CD1c-positive myeloid dendritic cell (primary cell): Measurements from ENCODE around the gene PYROXD2.
"Not testable (repeated sequence)": the region's sequence is repeated elsewhere in the genome, so short reads cannot be mapped to it uniquely, and the experiment has no call there.

Source experiments
- DNase-seq: peaks from one replicate; pipeline ENCODE4 v3.0.0-alpha.2; 2016; ENCODE audit errors: extremely low spot score

The PYROXD2 gene

GRCh38 chr10:98391065-98391464 lies 23.9 kb downstream of the PYROXD2 start:
- peak; percentile 77 for DNase-seq

DNA sequence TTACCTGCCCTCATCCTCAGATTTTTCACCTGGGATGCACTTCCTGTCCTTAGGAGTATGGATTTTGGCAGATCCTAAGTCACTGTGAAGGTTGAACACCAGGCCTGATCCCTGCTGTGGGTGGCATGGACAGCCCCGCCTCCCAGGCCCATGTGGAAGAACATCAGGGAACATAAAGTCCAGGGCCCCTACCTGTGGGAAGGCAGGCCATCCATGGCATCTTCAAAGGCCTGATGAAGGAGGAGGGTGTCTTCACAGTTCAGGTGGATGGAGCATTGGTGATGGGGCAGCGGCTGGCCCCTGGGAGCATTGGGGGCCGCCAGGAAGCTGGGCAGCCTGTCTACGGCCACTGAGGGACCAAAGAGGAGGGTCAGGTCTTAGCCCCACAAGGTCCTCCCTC lies 24.6 kb downstream of the PYROXD2 start:
- no peak for DNase-seq

DNA sequence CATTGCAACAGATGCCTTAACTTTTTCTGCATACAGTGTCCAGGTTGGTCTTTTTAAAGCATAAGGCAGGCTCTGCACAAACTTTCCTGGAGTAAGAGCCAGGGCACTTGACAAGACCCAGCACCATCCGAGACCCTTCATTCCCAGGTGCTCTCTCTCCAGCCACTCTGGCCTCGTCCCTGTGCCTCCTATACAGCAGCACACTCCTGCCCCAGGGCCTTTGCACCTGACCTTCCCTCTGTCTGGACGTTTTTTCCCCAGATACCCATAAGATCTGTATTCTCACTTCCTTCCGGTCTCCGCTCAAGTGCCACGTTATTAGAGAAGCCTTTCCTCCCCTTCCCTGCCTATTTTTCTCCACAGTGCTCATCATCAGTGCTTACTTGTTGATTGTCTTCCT lies 25.6 kb downstream of the PYROXD2 start:
- no peak for DNase-seq

DNA sequence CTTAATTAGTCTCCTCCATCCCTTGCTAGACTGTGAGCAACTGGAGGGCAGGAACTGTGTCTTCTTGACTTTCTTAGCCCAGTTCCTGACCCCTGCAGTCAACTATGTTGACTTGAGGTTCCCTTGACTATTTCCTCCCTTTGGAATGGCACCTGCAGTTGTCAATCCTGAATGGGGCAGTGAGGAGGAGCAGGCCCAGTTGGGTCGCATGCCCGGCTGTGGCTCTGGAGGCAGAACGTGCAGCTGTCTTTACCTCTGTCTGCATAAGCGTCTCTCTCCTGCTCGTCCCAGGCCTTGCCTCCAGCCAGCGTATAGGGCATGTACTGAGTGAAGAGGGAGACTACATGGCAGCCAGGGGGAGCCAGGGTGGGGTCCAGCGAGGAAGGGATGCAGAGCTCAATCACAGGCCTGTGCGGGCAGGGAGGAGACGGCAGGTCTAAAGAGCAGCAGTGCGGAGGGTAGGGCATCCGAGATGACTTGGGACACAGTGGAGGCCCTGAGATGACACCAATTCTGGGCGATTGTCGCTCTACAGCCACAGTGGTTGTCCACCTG lies 26.8 kb downstream of the PYROXD2 start:
- DNase-seq = no peak

DNA sequence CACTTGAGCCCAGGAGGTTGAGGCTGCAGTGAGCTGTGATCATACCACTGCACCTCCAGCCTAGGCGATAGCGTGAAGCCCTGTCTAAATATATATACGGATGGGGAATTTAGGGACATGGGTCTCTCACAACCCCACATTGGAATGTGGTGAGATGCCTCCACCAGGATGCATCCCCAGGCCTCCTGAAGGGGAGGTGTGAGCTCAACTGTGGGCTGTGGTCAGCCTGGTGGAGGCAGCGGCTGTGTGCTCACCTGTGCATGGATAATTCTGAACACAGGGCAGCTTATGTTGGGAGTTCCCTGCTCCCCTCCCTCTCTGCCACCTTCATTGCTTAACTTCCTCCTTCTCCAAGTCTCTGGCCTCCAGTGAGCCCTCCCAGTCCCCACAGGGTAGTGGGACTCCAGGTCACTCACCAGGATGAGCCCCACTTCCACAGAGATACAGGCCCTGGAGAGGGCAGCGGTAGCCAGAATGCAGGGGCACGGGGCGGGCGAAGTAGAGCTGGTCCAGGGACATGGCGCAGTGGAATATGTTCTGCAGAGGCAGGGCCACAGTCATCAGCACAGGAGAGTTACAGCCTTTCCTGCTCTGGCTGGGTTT lies 30.4 kb downstream of the PYROXD2 start:
- no peak for DNase-seq

DNA sequence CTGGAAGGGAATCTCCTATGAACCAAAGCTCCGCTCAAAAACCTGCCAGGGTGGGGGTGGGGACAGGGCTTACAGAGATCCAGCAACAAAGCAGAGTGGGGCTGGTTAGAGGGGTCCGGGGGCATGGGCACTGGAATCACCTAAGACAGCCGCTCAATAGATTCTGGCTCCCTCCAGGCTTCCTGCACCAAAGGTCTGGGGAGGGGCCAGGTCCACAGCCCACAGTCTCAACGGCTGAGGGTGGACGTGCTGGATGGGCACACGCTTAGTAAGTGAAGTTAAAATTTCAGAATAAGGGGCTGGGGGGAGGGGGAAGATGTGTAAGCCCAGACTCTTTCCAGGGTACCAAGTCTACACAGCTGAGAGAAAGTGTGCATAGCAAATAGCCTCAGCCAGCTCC lies 31.1 kb downstream of the PYROXD2 start:
- no peak for DNase-seq

DNA sequence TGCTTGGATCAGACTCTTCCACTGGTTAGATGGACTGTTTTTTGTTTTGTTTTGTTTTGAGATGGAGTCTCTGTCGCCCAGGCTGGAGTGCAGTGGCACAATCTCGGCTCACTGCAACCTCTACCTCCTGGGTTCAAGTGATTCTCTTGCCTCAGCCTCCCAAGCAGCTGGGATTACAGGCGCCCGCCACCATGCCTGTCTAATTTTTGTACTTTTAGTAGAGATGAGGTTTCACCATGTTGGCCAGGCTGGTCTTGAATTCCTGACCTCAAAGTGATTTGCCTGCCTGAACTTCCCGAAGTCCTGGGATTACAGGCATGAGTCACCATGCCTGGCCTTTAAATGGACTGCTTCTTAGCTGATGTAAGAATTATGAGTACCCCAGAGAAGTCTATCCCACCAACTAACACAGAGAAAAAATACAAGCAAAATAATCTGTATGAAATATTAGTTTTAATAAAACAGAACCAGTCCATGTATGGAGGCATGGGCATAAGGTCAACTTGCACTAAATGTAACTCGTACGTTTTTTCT lies 31.8 kb downstream of the PYROXD2 start:
- DNase-seq = not testable (repeated sequence)

GRCh38 chr10:98382691-98383101 lies 32.3 kb downstream of the PYROXD2 start:
- DNase-seq = no peak

DNA sequence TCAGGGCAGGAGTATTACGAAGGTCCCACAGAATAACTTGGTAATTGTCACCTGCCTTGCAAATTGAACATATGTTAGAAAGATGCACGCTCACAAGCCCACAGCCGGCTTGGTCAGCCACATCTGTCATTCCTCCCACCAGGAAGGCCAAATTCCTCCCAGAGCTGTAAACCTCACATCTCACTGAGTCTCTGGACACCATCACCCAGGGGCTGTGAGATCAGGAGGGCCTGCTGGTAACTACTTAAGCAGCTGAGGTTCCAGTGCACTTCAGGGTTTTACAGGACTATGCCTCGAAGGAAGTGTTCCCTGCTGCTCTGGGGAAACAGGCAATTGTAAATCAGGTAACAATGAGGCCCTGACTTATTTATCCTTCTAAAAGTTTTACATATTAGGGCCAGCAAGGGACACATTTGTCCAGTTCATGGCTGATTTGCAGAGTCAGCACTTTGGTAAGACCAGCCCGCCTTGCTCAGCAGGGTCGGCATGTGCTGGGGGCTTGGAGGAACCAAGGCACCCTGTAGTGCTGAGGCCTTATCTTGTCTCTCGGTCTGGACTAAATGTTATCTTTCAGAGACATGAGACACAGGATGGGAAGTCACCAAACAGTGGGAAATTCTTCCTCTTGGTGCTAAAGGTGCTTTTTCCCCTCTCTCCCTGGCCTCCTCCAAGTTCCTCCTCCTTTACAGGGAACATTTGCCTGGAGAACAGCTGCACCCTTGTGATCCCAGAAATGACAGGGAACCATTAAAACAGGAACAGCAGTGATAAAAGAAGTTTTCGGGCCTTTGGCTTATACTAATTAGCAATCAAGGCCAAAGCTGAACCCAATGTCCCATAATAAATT lies 34.3 kb downstream of the PYROXD2 start:
- no peak for DNase-seq

DNA sequence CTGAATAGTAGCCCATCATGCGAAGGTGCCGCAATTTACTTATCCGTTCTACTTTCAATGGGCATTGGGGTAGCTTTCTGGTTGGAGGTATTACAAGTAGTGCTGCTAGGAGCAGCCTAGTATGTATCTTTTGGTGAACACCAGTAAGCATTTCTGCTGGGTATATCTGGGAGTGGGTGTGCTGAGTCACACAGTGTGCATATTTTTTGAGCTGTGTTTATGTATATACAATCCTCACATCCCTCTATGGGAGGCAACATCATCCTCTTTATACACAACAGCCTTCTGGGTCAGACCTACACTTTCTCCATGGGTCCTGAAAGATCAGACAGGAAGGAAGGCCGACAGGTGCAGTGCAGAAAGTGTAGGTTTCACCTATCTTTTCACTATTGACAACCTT lies 36.3 kb downstream of the PYROXD2 start:
- DNase-seq = no peak

DNA sequence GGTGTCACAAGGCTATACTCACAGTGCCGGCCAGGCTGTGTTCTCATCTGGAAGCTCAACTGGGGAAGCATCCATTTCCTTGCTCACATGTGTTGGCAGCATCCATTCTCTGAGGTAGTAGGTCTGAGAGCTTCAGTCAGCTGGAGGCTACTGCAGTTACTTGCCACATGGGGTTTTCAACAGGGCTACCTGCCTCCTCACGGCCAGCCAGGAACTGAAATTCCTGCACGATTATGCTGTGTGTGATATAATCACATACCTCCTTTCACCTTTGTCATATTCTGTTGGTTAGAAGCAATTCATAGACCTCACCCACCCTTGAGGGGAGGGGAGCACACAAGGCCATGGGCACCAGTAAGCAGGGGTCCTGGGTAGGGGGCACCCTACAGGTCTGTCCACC lies 37.4 kb downstream of the PYROXD2 start:
- no peak for DNase-seq

DNA sequence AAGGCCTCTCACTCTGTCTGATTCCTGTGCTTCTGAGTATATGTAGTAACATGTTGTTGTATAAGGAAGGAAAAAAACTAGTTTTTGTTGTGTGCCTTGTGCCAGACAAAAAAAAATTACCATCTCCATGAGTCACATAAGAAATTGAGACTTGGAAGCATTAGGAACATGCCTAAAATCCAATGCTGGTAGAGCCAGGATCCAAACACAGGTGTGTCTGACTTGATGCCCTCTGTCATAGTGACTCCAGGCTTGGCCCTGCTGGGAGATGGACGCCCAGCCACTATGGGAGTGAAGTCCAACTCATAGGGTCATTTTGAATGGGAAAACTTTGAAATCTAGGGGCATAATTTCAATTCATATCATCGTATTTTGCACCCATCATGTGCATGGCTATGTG lies 38.0 kb downstream of the PYROXD2 start:
- DNase-seq = no peak

GRCh38 chr10:98376485-98376884 lies 38.5 kb downstream of the PYROXD2 start:
- no peak for DNase-seq

DNA sequence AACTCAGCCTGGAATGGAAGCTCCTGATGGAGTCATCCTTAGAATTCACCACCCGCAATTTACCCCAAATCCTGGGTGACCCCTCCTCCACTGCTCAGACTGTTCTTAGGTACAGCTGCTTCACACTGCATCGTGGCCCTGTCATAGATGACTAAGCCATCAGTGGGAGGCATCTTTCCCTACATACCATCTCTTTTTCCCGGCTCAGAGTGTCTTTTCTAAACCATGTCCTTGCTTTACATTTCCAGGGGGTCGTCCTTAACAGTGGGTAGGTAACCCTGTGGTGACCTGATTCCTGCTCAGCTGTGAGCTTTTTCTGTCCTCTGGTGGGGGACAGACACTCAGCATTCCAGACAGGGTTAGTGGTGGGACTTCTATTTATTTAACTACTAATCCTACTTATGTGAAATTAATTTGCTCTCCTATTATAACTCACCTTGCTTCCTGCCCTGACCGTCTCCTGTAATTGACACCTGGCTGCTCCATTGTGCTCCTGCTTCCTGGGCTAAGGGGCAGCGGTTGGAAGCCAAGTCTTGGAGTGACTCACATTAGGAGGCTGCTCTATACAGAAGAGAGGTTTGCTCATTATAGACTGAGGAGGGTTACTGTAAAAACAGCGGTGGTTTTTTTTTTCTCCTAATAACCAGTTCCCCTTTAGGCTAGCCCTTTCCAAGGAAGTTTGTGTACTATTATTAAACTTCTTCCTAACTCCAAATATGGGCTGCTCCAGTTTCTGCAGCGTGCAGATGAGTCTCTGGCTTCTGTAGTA lies 40.6 kb downstream of the PYROXD2 start:
- DNase-seq = peak; percentile 82

DNA sequence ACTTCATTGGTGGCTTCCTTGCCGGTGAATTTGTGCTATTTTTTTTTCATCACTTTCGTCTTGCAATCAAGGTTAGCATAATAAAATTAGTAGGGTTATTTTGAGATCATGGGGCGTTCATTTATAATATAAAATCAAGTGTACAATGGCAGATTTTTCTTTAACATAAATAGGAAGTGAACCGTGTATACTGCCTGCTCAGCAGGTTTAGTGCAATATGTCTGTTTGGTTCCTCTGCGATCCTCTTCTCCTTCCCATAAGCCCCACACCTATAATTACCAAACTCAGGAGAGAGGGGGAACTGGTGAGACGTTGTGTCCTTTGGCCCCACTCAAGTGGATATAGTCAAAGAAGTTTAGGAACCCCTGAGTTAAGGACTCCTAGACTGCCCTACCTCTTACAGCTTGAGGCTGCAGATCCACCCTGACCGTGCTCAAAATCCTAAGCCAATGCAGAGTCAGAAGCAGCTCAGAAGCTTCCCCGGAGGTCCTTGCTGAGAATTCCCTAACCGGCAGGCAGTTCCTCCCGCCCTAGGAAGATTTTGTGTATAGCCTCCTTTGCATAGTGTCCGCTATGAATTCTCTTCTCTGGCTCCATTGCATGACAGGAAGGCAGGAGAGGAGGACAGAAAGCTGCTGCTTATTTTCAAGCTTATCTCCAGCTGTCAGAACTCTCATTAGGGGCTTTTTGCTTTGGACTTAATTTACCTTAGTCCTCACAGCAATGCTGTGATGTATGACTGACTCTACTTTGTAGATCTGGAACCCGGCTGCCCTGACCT lies 41.5 kb downstream of the PYROXD2 start:
- DNase-seq = no peak

DNA sequence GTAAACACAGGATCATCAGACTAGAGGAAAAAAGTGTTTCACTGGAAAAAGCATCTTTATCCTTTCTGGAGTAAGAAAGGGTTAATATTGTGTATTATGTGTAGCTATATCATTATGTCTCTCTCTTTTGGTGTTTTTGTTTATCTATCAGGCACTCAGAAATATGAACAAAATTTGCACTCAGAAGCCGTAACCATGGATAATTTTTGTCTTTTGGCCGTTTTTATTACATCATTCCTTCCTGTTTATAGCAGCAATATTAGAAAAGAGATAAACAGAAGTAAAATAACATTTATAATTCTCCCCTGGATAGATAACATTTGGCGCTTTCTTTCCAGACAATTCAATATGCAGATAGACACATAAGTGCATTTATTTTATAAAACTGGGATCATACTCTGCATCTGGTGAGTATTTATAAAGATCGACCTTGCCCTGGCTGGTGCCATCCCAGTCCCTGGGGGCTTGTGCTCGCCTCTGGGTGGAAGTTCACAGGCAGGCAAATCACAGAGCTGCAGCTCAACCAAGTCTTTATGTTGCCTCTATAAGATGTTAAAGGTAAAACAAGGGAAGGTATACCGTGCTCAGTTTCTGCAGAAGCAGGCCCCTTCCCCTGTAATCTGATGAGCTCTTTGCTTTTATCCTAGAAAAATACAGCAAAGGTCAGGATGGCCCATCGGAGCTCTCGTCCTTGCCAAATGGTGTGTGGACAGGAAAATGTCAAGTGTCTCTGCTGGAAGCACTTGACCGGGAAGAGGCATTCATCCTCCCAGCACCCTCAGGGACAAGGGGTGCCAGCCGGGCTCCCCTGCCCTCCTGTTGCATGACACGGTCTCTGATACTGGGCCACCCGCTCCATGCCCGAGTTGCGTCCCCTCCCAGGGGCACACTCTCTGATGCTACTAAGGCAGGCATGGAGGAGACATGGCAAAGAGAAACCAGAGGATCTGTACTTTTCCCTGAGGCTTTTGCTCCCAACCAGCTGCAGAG lies 43.9 kb downstream of the PYROXD2 start:
- DNase-seq = no peak

DNA sequence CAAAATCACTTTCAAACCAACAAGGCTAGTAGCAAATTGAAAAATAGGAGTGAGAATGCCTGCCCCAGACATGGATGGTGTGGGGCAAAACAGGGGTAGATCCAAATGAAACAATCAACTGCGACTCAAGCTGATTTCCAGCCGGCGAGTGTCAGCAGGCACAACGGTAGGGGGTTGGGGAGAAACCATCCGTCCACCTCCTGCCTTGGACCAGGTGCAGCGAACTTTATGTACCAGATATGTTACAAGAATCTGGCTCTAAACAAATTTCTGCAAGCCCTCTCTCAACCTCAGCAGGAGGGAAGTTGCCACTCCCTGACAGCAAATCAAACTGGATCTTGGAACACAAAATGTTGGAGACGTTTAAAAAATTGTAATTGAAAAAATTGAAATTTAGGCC lies 45.2 kb downstream of the PYROXD2 start:
- no peak for DNase-seq

DNA sequence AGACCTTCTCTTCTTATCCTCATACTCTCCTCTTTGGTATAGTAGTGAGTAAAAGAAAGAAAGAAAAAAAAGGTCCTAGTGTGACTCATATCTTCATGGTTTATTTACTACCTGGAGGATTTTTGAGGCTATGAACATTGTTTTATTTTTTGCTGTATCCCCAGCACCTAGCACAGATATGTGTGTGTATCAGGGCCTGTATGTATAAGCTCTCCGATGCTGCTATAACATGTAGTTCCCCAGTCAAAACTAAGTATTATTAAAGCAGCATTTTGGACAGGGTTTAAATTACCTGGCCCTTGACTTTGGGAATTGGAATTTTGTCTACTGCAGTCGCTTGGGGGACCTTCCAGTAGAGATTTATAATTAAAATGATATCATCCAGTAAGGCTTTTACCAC lies 46.3 kb downstream of the PYROXD2 start:
- DNase-seq = no peak

DNA sequence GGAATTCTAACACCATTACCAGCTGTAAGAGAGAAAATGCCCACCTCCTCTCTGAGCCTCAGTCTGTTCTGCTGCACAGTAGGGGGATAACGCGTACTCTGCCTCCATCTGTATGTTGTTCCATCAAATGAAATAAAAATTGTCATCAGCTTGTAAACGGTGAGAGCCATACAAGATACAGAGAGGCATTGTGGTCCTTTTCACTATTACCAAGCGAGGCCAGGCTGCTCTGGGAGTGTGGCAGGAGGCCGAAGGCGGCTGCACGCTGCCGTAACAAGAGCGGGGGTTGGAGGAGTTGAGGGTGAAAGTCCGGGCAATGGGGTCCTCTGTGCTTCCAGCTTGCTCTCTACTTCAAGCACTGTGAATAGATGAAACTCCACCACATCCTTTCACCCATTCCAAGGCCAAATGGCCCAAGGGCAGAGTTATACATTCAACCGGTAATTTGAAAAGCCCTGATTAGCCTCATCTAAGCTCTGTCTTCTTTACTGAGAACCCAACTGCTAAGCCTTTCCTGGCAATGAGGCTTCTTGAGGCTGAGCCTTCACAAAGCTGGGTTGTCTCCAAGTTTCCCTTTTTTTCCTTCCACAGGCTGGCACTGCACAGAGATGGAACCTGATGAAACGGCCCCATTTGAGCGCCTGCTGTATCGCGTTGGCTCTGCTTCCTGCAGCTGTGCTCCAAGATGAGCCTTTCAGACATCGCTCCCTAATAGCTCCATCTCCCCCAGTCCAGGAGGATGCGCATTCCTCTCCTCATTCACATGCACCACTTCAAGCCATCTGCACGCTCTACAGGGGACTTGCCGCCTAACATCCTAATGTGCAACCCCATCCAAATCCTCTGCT lies 47.2 kb downstream of the PYROXD2 start:
- DNase-seq = no peak
